GM12874 (cell line): ENCODE results near the gene CCDC73.

ENCODE experiments used
- CTCF ChIP-seq: IDR thresholded peaks from 2 replicates; pipeline ENCODE4 v1.5.1; 2011; ENCODE audit warnings: low read depth, mild to moderate bottlenecking, control low read depth, low read length, moderate library complexity; ENCODE audit not compliant: insufficient read depth

CCDC73 gene

GRCh38 chr11:32821917-32822560 is 27.6 kb upstream of the CCDC73 start:
- no peak for TF ChIP-seq CTCF

- TF ChIP-seq CTCF, result no peak
Observed at GRCh38 chr11:32821517-32821916, 27.1 kb upstream of the CCDC73 start.

- no peak for TF ChIP-seq CTCF
Observed at GRCh38 chr11:32820497-32820896, 26.0 kb upstream of the CCDC73 start.

- no peak for TF ChIP-seq CTCF
Observed at GRCh38 chr11:32819187-32819586, 24.7 kb upstream of the CCDC73 start.

- TF ChIP-seq CTCF, result no peak
Observed at GRCh38 chr11:32817852-32818183, 23.4 kb upstream of the CCDC73 start.

GRCh38 chr11:32817181-32817851 is 22.9 kb upstream of the CCDC73 start:
- TF ChIP-seq CTCF, result no peak

GRCh38 chr11:32809313-32809712 is 14.9 kb upstream of the CCDC73 start:
- TF ChIP-seq CTCF, result peak; percentile 91

- no peak for TF ChIP-seq CTCF
Observed at GRCh38 chr11:32796425-32796824, 2.0 kb upstream of the CCDC73 start.
